H9 (cell line): Measurements from ENCODE around the gene PUDP. TPM values are rescaled to one million over a fixed set of nuclear protein-coding genes. Genes with fewer than 3 reads are reported as not detected.

Experiments used
- DNase-seq: peaks from one replicate; pipeline ENCODE4 v3.0.0-alpha.2; 2017
- H2AFZ ChIP-seq: one replicate; pipeline ENCODE4 v1.6.1; 2013; ENCODE audit warnings: mild to moderate bottlenecking, low read length, control low read depth, moderate library complexity
- H2AK5ac ChIP-seq: 2 replicates; pipeline ENCODE4 v1.6.1; 2013; ENCODE audit warnings: low read length, control low read depth, mixed read lengths; ENCODE audit not compliant: insufficient read length
- H2BK120ac ChIP-seq: one replicate; pipeline ENCODE4 v1.6.1; 2013; ENCODE audit warnings: low read depth, mild to moderate bottlenecking, low read length, control low read depth, inconsistent platforms; ENCODE audit not compliant: poor library complexity, severe bottlenecking
- H2BK12ac ChIP-seq: 2 replicates; pipeline ENCODE4 v1.6.1; 2013; ENCODE audit warnings: low read length, control low read depth, mixed read lengths, low read depth; ENCODE audit not compliant: insufficient read length
- H2BK15ac ChIP-seq: 2 replicates; pipeline ENCODE4 v1.6.1; 2013; ENCODE audit warnings: low read depth, low read length, control low read depth
- H2BK20ac ChIP-seq: one replicate; pipeline ENCODE4 v1.6.1; 2013; ENCODE audit warnings: low read depth, mild to moderate bottlenecking, low read length, control low read depth, inconsistent platforms; ENCODE audit not compliant: poor library complexity, severe bottlenecking
- H2BK5ac ChIP-seq: 2 replicates; pipeline ENCODE4 v1.6.1; 2013; ENCODE audit warnings: low read length, control low read depth, mixed read lengths; ENCODE audit not compliant: insufficient read length
- H3K14ac ChIP-seq: 2 replicates; pipeline ENCODE4 v1.6.1; 2013; ENCODE audit warnings: low read length, control low read depth; ENCODE audit not compliant: insufficient read depth
- H3K18ac ChIP-seq: 2 replicates; pipeline ENCODE4 v1.6.1; 2013; ENCODE audit warnings: low read depth, mild to moderate bottlenecking, mixed read lengths, low read length, control low read depth; ENCODE audit not compliant: insufficient read length
- H3K23ac ChIP-seq: 2 replicates; pipeline ENCODE4 v1.6.1; 2013; ENCODE audit warnings: low read length, control low read depth, mixed read lengths, low read depth; ENCODE audit not compliant: insufficient read length
- H3K23me2 ChIP-seq: 2 replicates; pipeline ENCODE4 v1.6.1; 2013; ENCODE audit warnings: low read depth, mild to moderate bottlenecking, mixed read lengths, low read length, control low read depth; ENCODE audit not compliant: insufficient read length, poor library complexity, severe bottlenecking
- H3K27ac ChIP-seq: 2 replicates; pipeline ENCODE4 v1.5.1; 2013; ENCODE audit warnings: low read length, control low read depth, mixed read lengths, low read depth; ENCODE audit not compliant: insufficient read length
- H3K27me3 ChIP-seq: 2 replicates; pipeline ENCODE4 v1.6.1; 2013; ENCODE audit warnings: low read length, control low read depth, inconsistent platforms; ENCODE audit not compliant: insufficient read depth
- H3K4ac ChIP-seq: 2 replicates; pipeline ENCODE4 v1.6.1; 2013; ENCODE audit warnings: low read depth, mild to moderate bottlenecking, control low read depth, inconsistent platforms, low read length, moderate library complexity
- H3K4me1 ChIP-seq: 2 replicates; pipeline ENCODE4 v1.6.1; 2013; ENCODE audit warnings: low read length, control low read depth, inconsistent platforms; ENCODE audit not compliant: insufficient read depth
- H3K4me2 ChIP-seq: 2 replicates; pipeline ENCODE4 v1.6.1; 2013; ENCODE audit warnings: low read length, control low read depth, mixed read lengths; ENCODE audit not compliant: insufficient read length, insufficient read depth
- H3K56ac ChIP-seq: 2 replicates; pipeline ENCODE4 v1.6.1; 2013; ENCODE audit warnings: low read depth, mild to moderate bottlenecking, mixed read lengths, low read length, control low read depth; ENCODE audit not compliant: insufficient read length
- H3K79me1 ChIP-seq: 2 replicates; pipeline ENCODE4 v1.6.1; 2013; ENCODE audit warnings: low read depth, mild to moderate bottlenecking, moderate library complexity, low read length, control low read depth, inconsistent platforms; ENCODE audit not compliant: insufficient read depth, poor library complexity, severe bottlenecking
- H3K79me2 ChIP-seq: 2 replicates; pipeline ENCODE4 v1.6.1; 2013; ENCODE audit warnings: low read length, control low read depth, inconsistent platforms; ENCODE audit not compliant: insufficient read depth
- H3K9ac ChIP-seq: 2 replicates; pipeline ENCODE4 v1.6.1; 2013; ENCODE audit warnings: low read length, control low read depth, mixed read lengths; ENCODE audit not compliant: insufficient read length; ENCODE audit errors: extremely low read depth
- H3K9me3 ChIP-seq: one replicate; pipeline ENCODE4 v1.6.1; 2013; ENCODE audit warnings: low read depth, low read length, inconsistent platforms; ENCODE audit not compliant: control insufficient read depth
- H3T11ph ChIP-seq: one replicate; pipeline ENCODE4 v1.6.1; 2013; ENCODE audit warnings: mild to moderate bottlenecking, low read length, control low read depth, inconsistent platforms
- H4K20me1 ChIP-seq: one replicate; pipeline ENCODE4 v1.6.1; 2013; ENCODE audit not compliant: control insufficient read depth, insufficient read length, insufficient read depth
- H4K5ac ChIP-seq: 2 replicates; pipeline ENCODE4 v1.6.1; 2013; ENCODE audit warnings: low read depth, mild to moderate bottlenecking, mixed read lengths, low read length, control low read depth; ENCODE audit not compliant: insufficient read length
- H4K8ac ChIP-seq: replicated peaks from 2 replicates; pipeline ENCODE4 v1.6.1; 2013; ENCODE audit warnings: low read length, control low read depth, mixed read lengths, low read depth; ENCODE audit not compliant: insufficient read length
- H4K91ac ChIP-seq: 2 replicates; pipeline ENCODE4 v1.6.1; 2013; ENCODE audit warnings: low read depth, mild to moderate bottlenecking, moderate library complexity, mixed read lengths, low read length, control low read depth; ENCODE audit not compliant: insufficient read length
- H3K27ac Mint-ChIP-seq, 3 experiments: 2 replicates in 2 of 3; 3 replicates in 1 of 3; pipeline ENCODE4 v1.8.0; 2020 to 2021; ENCODE audit warnings: mixed read lengths in 3 of 3, mild to moderate bottlenecking in 1 of 3, moderate library complexity in 1 of 3
- H3K27me3 Mint-ChIP-seq: 2 replicates; pipeline ENCODE4 v1.8.0; 2021; ENCODE audit warnings: low read depth, mild to moderate bottlenecking, moderate library complexity, mixed read lengths
- H3K36me3 Mint-ChIP-seq, 3 experiments: 2 replicates in 2 of 3; 3 replicates in 1 of 3; pipeline ENCODE4 v1.8.0; 2020 to 2021; ENCODE audit warnings: low read depth in 3 of 3, mixed read lengths in 3 of 3; ENCODE audit not compliant: insufficient read depth in 1 of 3
- H3K4me1 Mint-ChIP-seq, 2 experiments: 2 replicates each; pipeline ENCODE4 v1.8.0; 2020; ENCODE audit warnings: mixed read lengths in 2 of 2
- H3K4me3 Mint-ChIP-seq, 2 experiments: 2 replicates in 1 of 2; 3 replicates in 1 of 2; pipeline ENCODE4 v1.8.0; 2020 to 2021; ENCODE audit warnings: mild to moderate bottlenecking in 2 of 2, mixed read lengths in 2 of 2, moderate library complexity in 1 of 2
- H3K9me3 Mint-ChIP-seq, 2 experiments: 2 replicates in 1 of 2; 3 replicates in 1 of 2; pipeline ENCODE4 v1.8.0; 2020; ENCODE audit warnings: mild to moderate bottlenecking in 2 of 2, mixed read lengths in 2 of 2, moderate library complexity in 1 of 2
- CTCF ChIP-seq: fragments of 200-600 bp; sonication (generic); conservative IDR thresholded peaks from 3 replicates; pipeline ENCODE4 v1.8.0; 2021; ENCODE audit warnings: antibody characterized with exemption, mild to moderate bottlenecking
- WGBS: extraction: QIAGEN DNeasy Blood & Tissue Kit; methylation state at CpG from one replicate; pipeline ENCODE4 v1.1.7; 2013; ENCODE audit warnings: missing lambda C conversion rate, low lambda C conversion rate, mixed read lengths; ENCODE audit not compliant: insufficient read length; ENCODE audit errors: extremely low coverage; 5-methylcytosine and 5-hydroxymethylcytosine counted together
- total RNA-seq: library from RNA; stranded (reverse); gene quantifications from 2 replicates; pipeline ENCODE4 v1.2.1, GENCODE V29; 2021

PUDP gene
- total RNA-seq, 1 experiment from 2014 or later: 46.3 TPM

- no peaks in the 10 kb centered on the region for H3K79me2 ChIP-seq
- Mint-ChIP-seq H3K27me3 (no peaks in the 10 kb centered on the region), H3K27ac (no peak overlapping the region), H3K4me1 (peaks cover 0 to 2% of the 10 kb centered on the region in 2 experiments; a peak in 1 of 4 replicates), H3K4me3 (no peak overlapping the region), H3K9me3 (peaks cover 0 to 12% of the 10 kb centered on the region in 2 experiments; a peak in 1 of 5 replicates), H3K36me3 (peaks cover 0 to 12% (median 0%) of the 10 kb centered on the region in 3 experiments; a peak in 4 of 7 replicates)
- H3K4me1 ChIP-seq: no peaks in the 10 kb centered on the region
- H3K9ac ChIP-seq: no peak overlapping the region
- no peak overlapping the region for H2BK12ac ChIP-seq
- no CpG with 5 or more reads among the region's 1 CpG for WGBS
- H3K4me2 ChIP-seq: no peak overlapping the region
- H2BK20ac ChIP-seq: no peak overlapping the region
- H3K56ac ChIP-seq: no peak overlapping the region
- H4K5ac ChIP-seq: no peak overlapping the region
- H3K79me1 ChIP-seq: no peaks in the 10 kb centered on the region
- H2BK15ac ChIP-seq: no peak overlapping the region
- no peaks in the 10 kb centered on the region for H3K27me3 ChIP-seq
- H3K27ac ChIP-seq: no peak overlapping the region
- no peaks in the 10 kb centered on the region for H3K23me2 ChIP-seq
- no peak overlapping the region for H2BK120ac ChIP-seq
- H3T11ph ChIP-seq: no peak overlapping the region
- no peak overlapping the region for H2AFZ ChIP-seq
- no peak overlapping the region for H3K14ac ChIP-seq
- DNase-seq: no peak
- H3K9me3 ChIP-seq: no peaks in the 10 kb centered on the region
- no peak overlapping the region for H2BK5ac ChIP-seq
- TF ChIP-seq CTCF: no peak
- no peak overlapping the region for H3K18ac ChIP-seq
- no peak overlapping the region for H4K91ac ChIP-seq
- H2AK5ac ChIP-seq: no peak overlapping the region
- no peak overlapping the region for H4K8ac ChIP-seq
- H3K23ac ChIP-seq: no peak overlapping the region
- H4K20me1 ChIP-seq: no peaks in the 10 kb centered on the region
- no peak overlapping the region for H3K4ac ChIP-seq
Measured at GRCh38 chrX:7168371-7168770, 20.4 kb upstream of the PUDP start.
